ENCODE measurements around the gene TMX3.

Gene TMX3

DNA sequence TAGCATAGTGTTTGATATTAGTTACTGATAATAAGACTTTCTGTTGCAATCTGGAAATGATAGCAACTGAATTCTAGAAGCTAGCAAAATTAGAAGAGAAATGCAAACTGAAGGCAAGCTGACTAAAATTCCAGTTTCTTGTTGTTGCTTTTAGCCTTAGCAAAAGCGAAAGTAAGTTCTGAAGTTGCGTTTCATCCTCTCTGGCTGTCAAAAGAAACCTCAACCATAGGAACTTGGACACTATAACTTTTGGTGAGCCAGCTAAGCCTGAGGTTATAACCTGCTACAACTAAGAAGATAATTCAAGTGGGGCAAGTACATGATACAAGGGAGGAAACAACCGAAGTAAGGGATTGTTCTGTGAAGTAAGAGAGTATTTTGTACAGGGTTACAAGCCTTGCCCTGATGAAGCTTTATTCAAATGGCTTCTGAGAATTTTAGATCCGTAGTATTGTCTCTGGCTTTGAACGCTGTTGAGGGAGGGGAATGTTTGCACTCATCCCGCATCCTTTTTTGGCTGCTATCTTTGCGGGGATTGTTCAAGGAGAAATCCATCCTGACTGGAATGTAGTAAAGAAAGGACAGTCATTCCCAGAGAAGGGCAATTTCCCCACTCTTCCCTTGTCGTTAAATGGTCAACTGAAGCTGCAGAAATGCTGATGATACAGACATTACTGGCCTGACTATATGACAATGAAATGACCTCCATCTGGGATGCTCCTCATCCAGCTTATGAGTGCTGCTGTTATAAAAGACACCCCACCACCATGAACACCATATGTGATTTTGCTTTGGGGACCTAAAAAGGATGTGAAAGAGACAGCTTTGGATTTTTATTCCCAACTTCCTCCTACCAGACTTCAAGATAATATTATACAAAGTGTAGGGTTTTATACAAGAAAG lies 7.0 kb upstream of the TMX3 start:
- no peak overlapping the region for H3K4me3 ChIP-seq (replicated peaks; ENCODE audit: low read depth, low read length)
- no peak for DNase-seq (ENCODE audit: extremely low read depth, low read depth)

DNA sequence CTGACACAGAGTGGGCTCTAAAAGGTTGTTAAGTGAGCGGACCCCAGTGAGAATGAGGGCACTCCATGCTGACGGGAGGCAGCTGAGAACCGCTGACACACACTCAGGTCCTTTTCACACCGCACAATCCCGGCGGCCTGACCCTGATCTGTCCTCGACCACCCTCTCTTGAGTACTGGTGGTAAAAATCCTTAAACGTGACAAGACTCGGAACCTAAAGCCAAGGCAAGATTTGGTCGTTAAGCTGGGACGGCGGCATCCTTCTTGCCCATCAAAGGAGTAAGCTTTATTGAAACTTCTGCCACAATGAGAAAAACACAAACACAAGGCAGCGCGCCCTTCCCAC lies 569 bp downstream of the TMX3 start:
- TF ChIP-seq, protein P1, sequence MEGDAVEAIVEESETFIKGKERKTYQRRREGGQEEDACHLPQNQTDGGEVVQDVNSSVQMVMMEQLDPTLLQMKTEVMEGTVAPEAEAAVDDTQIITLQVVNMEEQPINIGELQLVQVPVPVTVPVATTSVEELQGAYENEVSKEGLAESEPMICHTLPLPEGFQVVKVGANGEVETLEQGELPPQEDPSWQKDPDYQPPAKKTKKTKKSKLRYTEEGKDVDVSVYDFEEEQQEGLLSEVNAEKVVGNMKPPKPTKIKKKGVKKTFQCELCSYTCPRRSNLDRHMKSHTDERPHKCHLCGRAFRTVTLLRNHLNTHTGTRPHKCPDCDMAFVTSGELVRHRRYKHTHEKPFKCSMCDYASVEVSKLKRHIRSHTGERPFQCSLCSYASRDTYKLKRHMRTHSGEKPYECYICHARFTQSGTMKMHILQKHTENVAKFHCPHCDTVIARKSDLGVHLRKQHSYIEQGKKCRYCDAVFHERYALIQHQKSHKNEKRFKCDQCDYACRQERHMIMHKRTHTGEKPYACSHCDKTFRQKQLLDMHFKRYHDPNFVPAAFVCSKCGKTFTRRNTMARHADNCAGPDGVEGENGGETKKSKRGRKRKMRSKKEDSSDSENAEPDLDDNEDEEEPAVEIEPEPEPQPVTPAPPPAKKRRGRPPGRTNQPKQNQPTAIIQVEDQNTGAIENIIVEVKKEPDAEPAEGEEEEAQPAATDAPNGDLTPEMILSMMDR (IDR thresholded peaks at IDR 0.05; ENCODE audit: low read depth, low read length, missing control alignments), result no peak
- H3K4me3 ChIP-seq (replicated peaks; ENCODE audit: low read depth, low read length), result peak overlapping the region; percentile 89
- DNase-seq (ENCODE audit: extremely low read depth, low read depth), result no peak

More for the DNA sequence above, 7.0 kb upstream of the TMX3 start:
- TF ChIP-seq, protein P1 (IDR thresholded peaks at IDR 0.05; ENCODE audit: low read depth, low read length, missing control alignments), result no peak

DNA sequence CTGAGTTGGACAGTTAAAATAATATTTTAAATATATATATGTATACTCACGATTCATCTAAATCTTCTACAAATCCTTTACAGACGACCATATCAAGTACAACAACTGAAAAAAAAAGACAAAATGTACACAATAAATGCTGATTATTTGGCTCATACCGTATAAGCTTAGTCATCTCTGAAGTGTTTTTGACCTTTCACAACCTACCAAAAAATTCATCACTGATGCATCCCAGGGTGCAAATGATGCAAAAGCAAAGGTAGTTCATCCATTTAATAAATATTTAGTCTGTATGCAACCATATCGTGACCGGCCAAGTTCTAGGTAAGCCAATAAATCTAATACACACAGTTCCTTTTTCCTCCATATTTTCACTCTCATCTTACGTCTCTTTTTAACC lies 1.1 kb downstream of the TMX3 start:
- peak overlapping the region; percentile 89 for H3K4me3 ChIP-seq (replicated peaks; ENCODE audit: low read depth, low read length)
- TF ChIP-seq, protein P1 (IDR thresholded peaks at IDR 0.05; ENCODE audit: low read depth, low read length, missing control alignments), result no peak
- no peak for DNase-seq (ENCODE audit: extremely low read depth, low read depth)

DNA sequence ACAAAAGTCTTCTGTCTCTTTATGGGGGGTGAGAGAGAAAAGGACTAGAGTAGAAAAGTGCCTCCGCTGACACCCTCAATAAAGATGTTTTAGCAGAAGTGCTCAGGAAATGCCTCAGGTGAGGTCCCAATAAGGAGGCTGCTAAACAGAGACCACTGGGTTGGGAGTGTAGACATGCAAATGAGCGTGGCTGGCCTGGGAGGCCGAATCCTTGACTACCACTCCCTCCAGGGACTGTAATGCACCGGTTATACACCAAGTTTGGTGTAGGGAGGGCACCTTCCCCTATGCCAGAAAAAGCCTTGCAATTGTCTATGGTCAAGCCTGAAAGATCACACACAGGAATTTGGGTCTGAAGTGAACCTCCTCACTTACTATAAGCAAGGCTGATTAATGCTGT lies 1.8 kb downstream of the TMX3 start:
- TF ChIP-seq, protein P1 (IDR thresholded peaks at IDR 0.05; ENCODE audit: low read depth, low read length, missing control alignments), result no peak
- H3K4me3 ChIP-seq (replicated peaks; ENCODE audit: low read depth, low read length), result peak overlapping the region; percentile 89

DNA sequence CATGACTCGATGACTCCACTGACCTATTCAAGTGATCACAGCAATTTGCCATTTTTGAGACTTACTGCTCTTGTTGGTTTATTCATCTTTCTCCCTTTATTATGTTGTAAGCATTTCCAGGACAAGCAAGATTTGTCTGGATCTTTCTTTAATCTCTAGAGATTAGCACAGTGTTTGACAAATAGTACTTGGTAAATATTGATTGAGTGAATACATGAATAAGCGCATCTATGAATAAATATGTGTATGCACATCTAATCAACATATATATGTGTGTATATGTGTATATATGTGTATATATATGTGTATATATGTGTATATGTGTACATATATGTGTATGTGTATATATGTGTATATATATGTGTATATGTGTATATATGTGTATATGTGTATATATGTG lies 7.3 kb downstream of the TMX3 start:
- H3K4me3 ChIP-seq (replicated peaks; ENCODE audit: low read depth, low read length), result no peak overlapping the region
- no peak for DNase-seq (ENCODE audit: extremely low read depth, low read depth)
- TF ChIP-seq, protein P1 (IDR thresholded peaks at IDR 0.05; ENCODE audit: low read depth, low read length, missing control alignments), result no peak

More for the DNA sequence above, 1.8 kb downstream of the TMX3 start:
- no peak for DNase-seq (ENCODE audit: extremely low read depth, low read depth)

DNA sequence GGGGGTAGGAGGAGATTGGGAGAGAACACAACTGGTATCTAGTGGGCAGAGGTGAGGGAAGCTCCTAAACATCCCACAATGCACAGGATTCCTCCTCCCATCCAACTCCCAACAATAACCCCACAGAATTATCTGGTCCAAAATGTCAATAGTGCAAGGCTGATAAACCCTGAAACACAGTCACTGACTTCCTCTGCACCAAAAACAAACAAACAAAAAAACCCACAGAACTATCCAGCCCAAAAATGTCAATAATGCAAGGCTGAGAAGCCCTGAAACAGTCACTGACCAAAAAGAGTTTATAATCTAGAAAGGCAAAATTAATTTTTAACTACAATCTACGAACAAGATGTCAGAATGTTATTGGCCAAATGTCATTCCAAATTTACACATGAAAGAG lies 9.8 kb downstream of the TMX3 start:
- TF ChIP-seq, protein P1 (IDR thresholded peaks at IDR 0.05; ENCODE audit: low read depth, low read length, missing control alignments), result no peak
- H3K4me3 ChIP-seq (replicated peaks; ENCODE audit: low read depth, low read length), result no peak overlapping the region
- DNase-seq (ENCODE audit: extremely low read depth, low read depth), result no peak
